NCI-H1417 (cell line): ENCODE data around the gene VDAC2.
"Not testable (repeated sequence)": the region's sequence is repeated elsewhere in the genome, so short reads cannot be mapped to it uniquely, and the experiment has no call there.

Experiments
- DNase-seq, 3 experiments: peaks; one replicate each; lab custom pipeline; 2025; lab: John Stamatoyannopoulos, UW

The VDAC2 gene

GRCh38 chr10:75199949-75200348, 10.6 kb upstream of the VDAC2 start:
- DNase-seq, result not testable (repeated sequence)

- no peak for DNase-seq
These were observed 8.7 kb upstream of the VDAC2 start for GRCh38 chr10:75201793-75202307.

- no peak for DNase-seq
These were observed 8.1 kb upstream of the VDAC2 start for GRCh38 chr10:75202321-75203045.

- DNase-seq, result not testable (repeated sequence)
These were observed 7.5 kb upstream of the VDAC2 start for GRCh38 chr10:75203046-75203620.

GRCh38 chr10:75203724-75204123, 6.9 kb upstream of the VDAC2 start:
- no peak for DNase-seq

- no peak for DNase-seq
These were observed 4.7 kb upstream of the VDAC2 start for GRCh38 chr10:75205908-75206307.

GRCh38 chr10:75206638-75207037, 4.0 kb upstream of the VDAC2 start:
- not testable (repeated sequence) for DNase-seq

GRCh38 chr10:75207079-75207856, 3.3 kb upstream of the VDAC2 start:
- no peak for DNase-seq

- DNase-seq, result no peak
These were observed 2.8 kb upstream of the VDAC2 start for GRCh38 chr10:75207857-75208144.

- DNase-seq, result no peak
These were observed 2.4 kb upstream of the VDAC2 start for GRCh38 chr10:75208181-75208580.

- DNase-seq, result peak in 1 of 3 experiments; percentile 44
These were observed 1.3 kb upstream of the VDAC2 start for GRCh38 chr10:75209086-75209920.

GRCh38 chr10:75209921-75210281, 695 bp upstream of the VDAC2 start:
- DNase-seq, result peak in 2 of 3 experiments; percentile 36 to 86

GRCh38 chr10:75211007-75211691, 553 bp downstream of the VDAC2 start:
- DNase-seq, result peak in 2 of 3 experiments; percentile 18 to 31

GRCh38 chr10:75212343-75212742, 1.7 kb downstream of the VDAC2 start:
- no peak for DNase-seq

- DNase-seq, result no peak
These were observed 9.7 kb downstream of the VDAC2 start for GRCh38 chr10:75220274-75220673.

- DNase-seq, result not testable (repeated sequence)
These were observed 10.9 kb downstream of the VDAC2 start for GRCh38 chr10:75221492-75221891.

- DNase-seq, result no peak
These were observed 12.9 kb downstream of the VDAC2 start for GRCh38 chr10:75223507-75223906.

GRCh38 chr10:75226095-75226494, 15.5 kb downstream of the VDAC2 start:
- DNase-seq, result no peak

GRCh38 chr10:75226656-75227055, 16.1 kb downstream of the VDAC2 start:
- DNase-seq, result no peak

GRCh38 chr10:75228278-75228677, 17.7 kb downstream of the VDAC2 start:
- no peak for DNase-seq

- no peak for DNase-seq
These were observed 18.2 kb downstream of the VDAC2 start for GRCh38 chr10:75228834-75229233.

GRCh38 chr10:75229971-75230370, 19.4 kb downstream of the VDAC2 start:
- no peak for DNase-seq
